WTC11 (cell line): ENCODE results near the gene DEFB121. TPM values are rescaled to one million over a fixed set of nuclear protein-coding genes. Genes with fewer than 3 reads are reported as not detected.
A peak's percentile ranks its signal among the peaks of the same experiment; 100 is the strongest.

Experiments
- ATAC-seq: fragments of 200-7000 bp; cut with Tn5 transposase; 2 replicates; pipeline ENCODE4 v1.10.0; 2021; ENCODE audit warnings: mild to moderate bottlenecking, moderate library complexity
- CTCF ChIA-PET: fragments of 300-600 bp; sonication (Branson Sonifier 250); formaldehyde crosslinking; loops from one replicate; lab custom pipeline; 2021; ENCODE audit warnings: antibody characterized with exemption; lab: Charles Lee
- POLR2A ChIA-PET: fragments of 350-600 bp; sonication (Branson Sonifier 250); formaldehyde crosslinking; loops from one replicate; lab custom pipeline; 2021; ENCODE audit warnings: antibody characterized with exemption; lab: Charles Lee
- DNase-seq: peaks from one replicate; pipeline ENCODE4 v3.0.0; 2021; ENCODE audit warnings: low spot score
- H3K27ac Mint-ChIP-seq: 2 replicates; pipeline ENCODE4 v1.8.0; 2021; ENCODE audit warnings: mixed read lengths
- H3K27me3 Mint-ChIP-seq: 2 replicates; pipeline ENCODE4 v1.8.0; 2021; ENCODE audit warnings: low read depth, mild to moderate bottlenecking, moderate library complexity, mixed read lengths
- H3K36me3 Mint-ChIP-seq: 2 replicates; pipeline ENCODE4 v1.8.0; 2021; ENCODE audit warnings: mixed read lengths
- H3K4me1 Mint-ChIP-seq: 2 replicates; pipeline ENCODE4 v1.8.0; 2022; ENCODE audit warnings: mixed read lengths
- H3K4me3 Mint-ChIP-seq: 2 replicates; pipeline ENCODE4 v1.8.0; 2021; ENCODE audit warnings: mild to moderate bottlenecking, moderate library complexity, mixed read lengths
- H3K9me3 Mint-ChIP-seq: 2 replicates; pipeline ENCODE4 v1.8.0; 2021; ENCODE audit warnings: mixed read lengths
- AFF4 ChIP-seq: sonication (generic); formaldehyde crosslinking; IDR thresholded peaks from 2 replicates; pipeline ENCODE4 v1.8.1; 2023; ENCODE audit warnings: mild to moderate bottlenecking, missing genetic modification reagents, borderline replicate concordance
- CTCF ChIP-seq: fragments of 200-600 bp; IDR thresholded peaks from 2 replicates; pipeline ENCODE4 v1.8.0; 2022; ENCODE audit warnings: antibody characterized with exemption
- ETV6 ChIP-seq: sonication (generic); formaldehyde crosslinking; IDR thresholded peaks from 2 replicates; pipeline ENCODE4 v1.8.1; 2022; ENCODE audit warnings: mild to moderate bottlenecking, missing genetic modification reagents
- KAT7 ChIP-seq: sonication (generic); formaldehyde crosslinking; IDR thresholded peaks from 2 replicates; pipeline ENCODE4 v1.8.1; 2023; ENCODE audit warnings: missing genetic modification reagents, mild to moderate bottlenecking, borderline replicate concordance
- SMAD4 ChIP-seq: sonication (generic); formaldehyde crosslinking; IDR thresholded peaks from 2 replicates; pipeline ENCODE4 v1.8.0; 2022; ENCODE audit warnings: mild to moderate bottlenecking, missing genetic modification reagents
- ZNF423 ChIP-seq: fragments of 250-450 bp; sonication (Bioruptor Pico); IDR thresholded peaks from 2 replicates; pipeline ENCODE4 v2.1.2; 2022; ENCODE audit warnings: mild to moderate bottlenecking, moderate library complexity
- ZNF532 ChIP-seq: fragments of 250-450 bp; sonication (Bioruptor Pico); IDR thresholded peaks from 2 replicates; pipeline ENCODE4 v1.9.0; 2021; ENCODE audit warnings: mild to moderate bottlenecking, borderline replicate concordance
- total RNA-seq: library from RNA; stranded (reverse); gene quantifications from 3 replicates; pipeline ENCODE4 v1.2.3, GENCODE V29; 2021

Gene DEFB121
- total RNA-seq, 1 experiment from 2014 or later = not detected

GRCh38 chr20:31452575-31452974, 46.6 kb upstream of the DEFB121 start (continued):
- no peak for TF ChIP-seq ZNF532 (CRISPR knock-in tag)

GRCh38 chr20:31449511-31450414, 43.7 kb upstream of the DEFB121 start:
- H3K36me3 Mint-ChIP-seq = peaks cover 51% of the 10 kb centered on the region
- DNase-seq (no peak), ATAC-seq (no peak)
- peaks cover 75% of the 10 kb centered on the region for H3K9me3 Mint-ChIP-seq
- H3K27ac Mint-ChIP-seq = no peak overlapping the region
- ChIA-PET CTCF (interaction anchor here (1.9 kb wide), 1 partner anchor 53 kb away, joined by 5 read pairs; no protein-coding TSS in a partner anchor), POLR2A (interaction anchor here (0.7 kb wide), 1 partner anchor 276 kb away, joined by 3 read pairs; no protein-coding TSS in a partner anchor)
- no peaks in the 10 kb centered on the region for H3K4me1 Mint-ChIP-seq
- H3K4me3 Mint-ChIP-seq = no peak overlapping the region
- no peak for TF ChIP-seq SMAD4
- peaks cover 19% of the 10 kb centered on the region; the same call in 1 of the 2 replicates for H3K27me3 Mint-ChIP-seq

GRCh38 chr20:31446084-31446819, 40.2 kb upstream of the DEFB121 start:
- ChIA-PET POLR2A (no interaction called here), CTCF (no interaction called here)
- Mint-ChIP-seq H3K27ac (no peak overlapping the region), H3K4me1 (no peaks in the 10 kb centered on the region), H3K4me3 (no peak overlapping the region), H3K27me3 (peaks cover 12% of the 10 kb centered on the region; the same call in 1 of the 2 replicates), H3K9me3 (peaks cover 83% of the 10 kb centered on the region), H3K36me3 (peaks cover 58% of the 10 kb centered on the region)
- TF ChIP-seq KAT7 (CRISPR knock-in tag) = no peak
- ATAC-seq = no peak
- DNase-seq = no peak

- CTCF ChIA-PET = interaction anchor here (1.5 kb wide), 1 partner anchor 64 kb away, joined by 9 read pairs; no protein-coding TSS in a partner anchor
- H3K36me3 Mint-ChIP-seq = peaks cover 54% of the 10 kb centered on the region
- ATAC-seq = peak; percentile 30; the same call in 1 of the 2 replicates
These were observed 34.1 kb upstream of the DEFB121 start, which contains the start of gene DEFB123 for GRCh38 chr20:31440012-31440659. Gene DEFB123, plus strand, starts transcription at chr20:31440632. Its CDS starts 67 bp downstream, at chr20:31440699.

More at GRCh38 chr20:31440012-31440659, 34.1 kb upstream of the DEFB121 start, which contains the start of gene DEFB123:
- DNase-seq = peak; percentile 24
- Mint-ChIP-seq H3K4me3 (no peak within 1 kb of the TSS), H3K4me1 (no peaks in the 10 kb centered on the region), H3K9me3 (peaks cover 81% of the 10 kb centered on the region), H3K27ac (no peak within 1 kb of the TSS), H3K27me3 (peaks cover 9% of the 10 kb centered on the region; the same call in 1 of the 2 replicates)
- POLR2A ChIA-PET = no interaction called here
- TF ChIP-seq ETV6 (CRISPR knock-in tag) (no peak), AFF4 (CRISPR knock-in tag) (no peak), CTCF (0 out of 2 replicates have a peak, but pooled peaks have one; percentile 13), ZNF423 (CRISPR knock-in tag) (no peak)
- TF ChIP-seq, all 79 proteins: peak for 1
